Endothelial cell of umbilical vein (primary cell): ENCODE results near the gene TFB2M. TPM values are rescaled to one million over a fixed set of nuclear protein-coding genes. Genes with fewer than 3 reads are reported as not detected.

Experiments used
- BruUV-seq: library from RNA; stranded (reverse); fragments of 400-500 nt; replicated peaks from 2 replicates; lab custom pipeline; 2021; lab: Mats Ljungman, UMichigan
- CTCF ChIA-PET: fragments of 300-600, 350-600 bp; sonication (Branson Sonifier 250); formaldehyde crosslinking; loops from one replicate; lab custom pipeline; 2021; ENCODE audit warnings: antibody characterized with exemption, inconsistent platforms; lab: Charles Lee
- POLR2A ChIA-PET: fragments of 300-600, 350-600 bp; sonication (Branson Sonifier 250); formaldehyde crosslinking; loops from one replicate; lab custom pipeline; 2021; ENCODE audit warnings: antibody characterized with exemption, inconsistent platforms; lab: Charles Lee
- DNase-seq: peaks from one replicate; pipeline ENCODE4 v3.0.0-alpha.2; 2011; ENCODE audit warnings: low read depth, low spot score
- FAIRE-seq: peaks from 2 replicates; lab custom pipeline; 2011; peaks lifted over from hg19 to GRCh38; lab: Jason Lieb, UNC
- H2AFZ ChIP-seq: 2 replicates; pipeline ENCODE4 v1.6.0; 2012; ENCODE audit warnings: low read depth, low read length, control low read depth, inconsistent platforms
- H3K27ac ChIP-seq: 2 replicates; pipeline ENCODE4 v1.5.1; 2011; ENCODE audit warnings: low read depth, mild to moderate bottlenecking, control low read depth, low read length, moderate library complexity; ENCODE audit not compliant: insufficient read depth
- H3K27me3 ChIP-seq, 2 experiments: 2 replicates each; pipeline versions ENCODE4 v1.6.0 to v1.6.1; 2011; ENCODE audit warnings: low read length in 2 of 2, mixed read lengths in 1 of 2; ENCODE audit not compliant: control insufficient read depth in 2 of 2, insufficient read depth in 2 of 2
- H3K36me3 ChIP-seq, 2 experiments: 2 replicates in 1 of 2; 3 replicates in 1 of 2; pipeline ENCODE4 v1.5.1; 2011; ENCODE audit warnings: low read length in 2 of 2, mild to moderate bottlenecking in 1 of 2, moderate library complexity in 1 of 2; ENCODE audit not compliant: control insufficient read depth in 2 of 2, insufficient read depth in 2 of 2; ENCODE audit errors: extremely low read depth in 1 of 2
- H3K4me1 ChIP-seq: 3 replicates; pipeline ENCODE4 v1.5.1; 2011; ENCODE audit warnings: mild to moderate bottlenecking, low read length; ENCODE audit not compliant: control insufficient read depth, insufficient read depth; ENCODE audit errors: extremely low read depth
- H3K4me2 ChIP-seq: 2 replicates; pipeline ENCODE4 v1.6.1; 2011; ENCODE audit warnings: low read length, control low read depth, mixed read lengths; ENCODE audit not compliant: insufficient read depth
- H3K4me3 ChIP-seq, 3 experiments: fragments of 200-600 bp in 1 of 3; sonication (generic), shearing (Covaris generic) in 1 of 3; replicated peaks in 1 of 3; 2 replicates each; pipeline ENCODE4 v1.5.1; 2011 to 2016; ENCODE audit warnings: control low read depth in 3 of 3, low read length in 3 of 3, mild to moderate bottlenecking in 2 of 3, inconsistent platforms in 1 of 3, low read depth in 1 of 3, moderate library complexity in 1 of 3; ENCODE audit not compliant: insufficient read depth in 1 of 3
- H3K79me2 ChIP-seq: 2 replicates; pipeline ENCODE4 v1.6.0; 2012; ENCODE audit warnings: low read length, inconsistent platforms; ENCODE audit not compliant: control insufficient read depth, insufficient read depth
- H3K9ac ChIP-seq: replicated peaks from 2 replicates; pipeline ENCODE3; 2011; ENCODE audit warnings: low read length, control low read depth; ENCODE audit not compliant: insufficient read depth; ENCODE audit errors: extremely low read depth
- H3K9me1 ChIP-seq: replicated peaks from 3 replicates; pipeline ENCODE4 v1.6.0; 2011; ENCODE audit warnings: mild to moderate bottlenecking, low read length; ENCODE audit not compliant: control insufficient read depth, insufficient read depth; ENCODE audit errors: extremely low read depth
- H3K9me3 ChIP-seq: replicated peaks from 2 replicates; pipeline ENCODE4 v1.5.1; 2012; ENCODE audit warnings: low read length, inconsistent platforms; ENCODE audit not compliant: control insufficient read depth, insufficient read depth
- H4K20me1 ChIP-seq: replicated peaks from 2 replicates; pipeline ENCODE3; 2011; ENCODE audit warnings: mild to moderate bottlenecking, low read length; ENCODE audit not compliant: control insufficient read depth, insufficient read depth; ENCODE audit errors: extremely low read depth
- CTCF ChIP-seq, 2 donors: IDR thresholded peaks; 1 replicate in 1 of 2; 2 replicates in 1 of 2; pipeline ENCODE4 v1.5.1; 2011; ENCODE audit warnings: low read length in 2 of 2, mild to moderate bottlenecking in 2 of 2, moderate library complexity in 2 of 2, control low read depth in 1 of 2, inconsistent platforms in 1 of 2, low read depth in 1 of 2; ENCODE audit not compliant: insufficient read depth in 1 of 2; ENCODE audit errors: extremely low read depth in 1 of 2
- EZH2 ChIP-seq: IDR thresholded peaks from 2 replicates; pipeline ENCODE4 v1.6.1; 2012; ENCODE audit warnings: borderline replicate concordance, low read depth, mild to moderate bottlenecking, moderate library complexity, low read length, inconsistent platforms; ENCODE audit not compliant: severe bottlenecking
- FOS ChIP-seq: IDR thresholded peaks from 2 replicates; pipeline ENCODE4 v1.6.1; 2011; ENCODE audit warnings: mild to moderate bottlenecking, low read length, moderate library complexity, borderline replicate concordance; ENCODE audit not compliant: insufficient read depth
- GATA2 ChIP-seq: IDR thresholded peaks from 2 replicates; pipeline ENCODE4 v1.7.0; 2011; ENCODE audit warnings: low read depth, mild to moderate bottlenecking, moderate library complexity, mixed read lengths, low read length; ENCODE audit not compliant: insufficient read length, insufficient read depth
- dilution Hi-C: fragments of 300-500 bp; cut with MboI; formaldehyde crosslinking; loops from one replicate; pipeline ENCODE4 v1.15.0; 2019; ENCODE audit warnings: low sequenced_read_pairs; ENCODE audit not compliant: extremely low pct_ligation_motif_present
- intact Hi-C: fragments of 100-400 bp; cut with micrococcal nuclease; formaldehyde crosslinking; loops from one replicate; pipeline ENCODE4 v1.10.0; 2022
- polyA plus RNA-seq, 4 experiments: library from polyadenylated mRNA; depleted of rRNA in 3 of 4; stranded (reverse) in 3 of 4; unstranded in 1 of 4; fragments of >200 nt; gene quantifications; 2 replicates each; pipeline versions ENCODE4 v1.2.1 to v1.2.3, GENCODE V29; 2011 to 2012; ENCODE audit warnings: missing spikeins in 1 of 4
- total RNA-seq: library from RNA; stranded (reverse); gene quantifications from 2 replicates; pipeline ENCODE4 v1.2.3, GENCODE V29; 2021

The TFB2M gene
- total and polyA plus RNA-seq, 2 donors (not counting 3 experiments of a cell fraction or from before 2014, with no cell fraction given), result 8.4 to 14.8 TPM

DNA sequence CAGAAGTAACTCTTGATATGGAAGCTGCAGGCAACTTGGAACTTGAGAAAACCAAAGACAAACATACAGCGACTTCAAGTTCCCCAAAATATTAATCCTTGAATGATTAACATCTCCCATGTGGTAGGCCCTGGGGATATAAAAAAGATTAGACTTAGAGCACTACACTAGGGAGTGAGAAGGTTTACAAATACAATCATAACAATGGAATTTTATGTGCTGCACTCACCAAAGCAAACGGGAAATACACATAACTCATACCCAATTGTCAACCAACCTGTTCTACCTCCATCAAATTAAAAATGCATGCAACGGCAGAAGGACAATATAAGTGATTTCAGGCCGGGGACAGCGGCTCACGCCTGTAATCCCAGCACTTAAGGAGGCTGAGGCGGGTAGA, 62.7 kb downstream of the TFB2M start:
- BruUV-seq, result no TSS peak
- dilution Hi-C loops, result no loop called here
- FAIRE-seq (no peak), DNase-seq (no peak)
- intact Hi-C loops, result no loop called here
- Histone ChIP-seq H3K9me1 (no peaks in the 10 kb centered on the region), H3K4me3 (no peak overlapping the region), H3K27me3 (no peaks in the 10 kb centered on the region), H3K9me3 (no peaks in the 10 kb centered on the region), H4K20me1 (no peaks in the 10 kb centered on the region), H2AFZ (no peak overlapping the region), H3K4me1 (peaks cover 14% of the 10 kb centered on the region), H3K4me2 (no peak overlapping the region), H3K79me2 (peaks cover 10% of the 10 kb centered on the region), H3K9ac (no peak overlapping the region), H3K27ac (no peak overlapping the region), H3K36me3 (no peaks in the 10 kb centered on the region)
- ChIA-PET CTCF (interaction anchor here (0.7 kb wide), 1 partner anchor 188 kb away, joined by 3 read pairs; no protein-coding TSS in a partner anchor), POLR2A (no interaction called here)
- TF ChIP-seq FOS, result peak; percentile 9
- TF ChIP-seq CTCF (IDR thresholded peaks at IDR 0.05; ENCODE audit: extremely low read depth in 1 of 2, insufficient read depth in 1 of 2, low read depth in 1 of 2, low read length in 2 of 2), result no peak

GRCh38 chr1:246497331-246497915, 68.6 kb downstream of the TFB2M start:
- intact Hi-C loops, result loop anchor here (1.0 to 2.0 kb wide), 3 partner anchors 111 to 257 kb away; no protein-coding TSS in a partner anchor
- CTCF ChIA-PET, result interaction anchor here (0.6 to 2.0 kb wide), 22 partner anchors 9 to 1344 kb away, joined by 3 to 13 read pairs (median 4); partner anchors contain the start of genes SCCPDH and SMYD3

More at GRCh38 chr1:246497331-246497915, 68.6 kb downstream of the TFB2M start:
- Histone ChIP-seq H3K4me1 (no peaks in the 10 kb centered on the region), H3K4me3 (no peak overlapping the region), H3K9ac (no peak overlapping the region), H3K27ac (no peak overlapping the region), H2AFZ (no peak overlapping the region), H3K36me3 (no peaks in the 10 kb centered on the region), H4K20me1 (no peaks in the 10 kb centered on the region), H3K4me2 (no peak overlapping the region), H3K9me3 (no peaks in the 10 kb centered on the region), H3K79me2 (peaks cover 9% of the 10 kb centered on the region), H3K9me1 (no peaks in the 10 kb centered on the region), H3K27me3 (no peaks in the 10 kb centered on the region)
- dilution Hi-C loops, result no loop called here
- DNase-seq (peak; percentile 77), FAIRE-seq (peak; percentile 81)
- POLR2A ChIA-PET, result no interaction called here
- TF ChIP-seq CTCF (IDR thresholded peaks at IDR 0.05; ENCODE audit: extremely low read depth in 1 of 2, insufficient read depth in 1 of 2, low read depth in 1 of 2, low read length in 2 of 2) (peak; percentile 38 to 45), GATA2 (peak; percentile 85), EZH2 (no peak)
- no TSS peak for BruUV-seq
